Osteoblast (primary cell): ENCODE results near the gene MTCL1. TPM values are rescaled to one million over a fixed set of nuclear protein-coding genes. Genes with fewer than 3 reads are reported as not detected.
A peak's percentile ranks its signal among the peaks of the same experiment; 100 is the strongest.

Experiments
- DNase-seq: peaks from one replicate; pipeline ENCODE4 v3.0.0; 2011; ENCODE audit warnings: low spot score, mixed read lengths; ENCODE audit not compliant: insufficient read length; ENCODE audit errors: missing footprints
- H2AFZ ChIP-seq: 2 replicates; pipeline ENCODE4 v1.6.0; 2011; ENCODE audit warnings: mild to moderate bottlenecking, low read length
- H3K27ac ChIP-seq: 2 replicates; pipeline ENCODE4 v1.5.1; 2011; ENCODE audit warnings: mild to moderate bottlenecking, low read depth, low read length, moderate library complexity
- H3K27me3 ChIP-seq: 2 replicates; pipeline ENCODE4 v1.6.0; 2012; ENCODE audit warnings: mild to moderate bottlenecking, control low read depth, inconsistent platforms, low read length, moderate library complexity; ENCODE audit not compliant: insufficient read depth
- H3K36me3 ChIP-seq: 2 replicates; pipeline ENCODE4 v1.5.1; 2011; ENCODE audit warnings: mild to moderate bottlenecking, low read length, control low read depth, moderate library complexity; ENCODE audit not compliant: insufficient read depth
- H3K4me1 ChIP-seq: 2 replicates; pipeline ENCODE4 v1.5.1; 2011; ENCODE audit warnings: mild to moderate bottlenecking, low read length, control low read depth, moderate library complexity; ENCODE audit not compliant: insufficient read depth
- H3K4me2 ChIP-seq: 2 replicates; pipeline ENCODE4 v1.6.0; 2011; ENCODE audit warnings: mild to moderate bottlenecking, low read length; ENCODE audit not compliant: insufficient read depth
- H3K4me3 ChIP-seq: fragments of 200-600 bp; sonication (generic); 3 replicates; pipeline ENCODE4 v1.5.1; 2012; ENCODE audit warnings: mild to moderate bottlenecking, low read length, inconsistent platforms; ENCODE audit not compliant: insufficient read depth
- H3K79me2 ChIP-seq: 2 replicates; pipeline ENCODE4 v1.6.0; 2012; ENCODE audit warnings: mild to moderate bottlenecking, low read length, control low read depth, inconsistent platforms; ENCODE audit not compliant: insufficient read depth
- H3K9me3 ChIP-seq: 2 replicates; pipeline ENCODE4 v1.5.1; 2011; ENCODE audit warnings: low read depth, low read length, control low read depth
- H4K20me1 ChIP-seq: 2 replicates; pipeline ENCODE4 v1.6.0; 2012; ENCODE audit warnings: mild to moderate bottlenecking, low read length, control low read depth; ENCODE audit not compliant: insufficient read depth
- CTCF ChIP-seq: IDR thresholded peaks from 2 replicates; pipeline ENCODE4 v1.5.1; 2011; ENCODE audit warnings: mild to moderate bottlenecking, low read depth, low read length, moderate library complexity; ENCODE audit errors: extremely low read depth
- total RNA-seq: library from RNA; depleted of rRNA; stranded (reverse); fragments of >200 nt; gene quantifications from 2 replicates; pipeline ENCODE4 v1.2.3, GENCODE V29; 2012

Gene MTCL1
- total RNA-seq, 1 donor: 38.0 TPM

- peak; percentile 35 for DNase-seq
- Histone ChIP-seq H2AFZ (no peak overlapping the region), H4K20me1 (no peaks in the 10 kb centered on the region), H3K79me2 (no peaks in the 10 kb centered on the region), H3K4me2 (no peak overlapping the region), H3K36me3 (peaks cover 18% of the 10 kb centered on the region), H3K4me3 (no peak overlapping the region), H3K27ac (no peak overlapping the region), H3K27me3 (no peaks in the 10 kb centered on the region), H3K4me1 (peaks cover 42% of the 10 kb centered on the region), H3K9me3 (no peaks in the 10 kb centered on the region)
- no peak for TF ChIP-seq CTCF
These were observed 90.4 kb downstream of the MTCL1 start for GRCh38 chr18:8795586-8796325.

DNA sequence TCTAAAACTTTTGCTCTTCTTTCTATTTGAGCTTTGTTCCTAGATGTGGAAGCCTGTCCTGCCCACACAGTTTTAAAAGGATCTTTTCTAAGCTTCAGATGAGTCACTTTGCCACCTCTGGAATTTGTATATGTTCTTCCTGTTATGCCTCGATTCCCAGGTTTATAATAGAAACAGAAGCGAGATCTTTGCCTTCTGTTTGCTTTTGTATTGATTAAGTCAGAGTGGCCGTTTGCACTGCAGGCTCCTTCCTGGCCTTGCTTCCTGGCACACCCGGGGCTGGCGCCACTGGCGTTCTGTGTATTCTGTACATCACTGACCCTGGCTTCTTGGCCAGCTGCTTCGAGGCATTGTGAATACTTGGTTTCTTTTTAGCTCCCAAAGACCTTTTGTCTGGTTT, 91.8 kb downstream of the MTCL1 start:
- no peaks in the 10 kb centered on the region for H4K20me1 ChIP-seq
- H2AFZ ChIP-seq: no peak overlapping the region
- H3K79me2 ChIP-seq: peaks cover 2% of the 10 kb centered on the region
- H3K9me3 ChIP-seq: no peaks in the 10 kb centered on the region
- peaks cover 57% of the 10 kb centered on the region for H3K4me1 ChIP-seq
- H3K4me2 ChIP-seq: peak overlapping the region; percentile 52
- H3K4me3 ChIP-seq: no peak overlapping the region
- DNase-seq: peak; percentile 80
- no peaks in the 10 kb centered on the region for H3K27me3 ChIP-seq
- peak overlapping the region; percentile 67 for H3K27ac ChIP-seq
- TF ChIP-seq CTCF: no peak
- peaks cover 22% of the 10 kb centered on the region for H3K36me3 ChIP-seq

GRCh38 chr18:8799001-8799400, 93.6 kb downstream of the MTCL1 start:
- DNase-seq: peak; percentile 35
- Histone ChIP-seq H2AFZ (no peak overlapping the region), H3K36me3 (peaks cover 21% of the 10 kb centered on the region), H3K27ac (peak overlapping the region; percentile 95), H3K4me1 (peaks cover 52% of the 10 kb centered on the region), H4K20me1 (no peaks in the 10 kb centered on the region), H3K9me3 (no peaks in the 10 kb centered on the region), H3K4me2 (no peak overlapping the region), H3K79me2 (peaks cover 2% of the 10 kb centered on the region), H3K27me3 (no peaks in the 10 kb centered on the region), H3K4me3 (no peak overlapping the region)
- no peak for TF ChIP-seq CTCF

DNA sequence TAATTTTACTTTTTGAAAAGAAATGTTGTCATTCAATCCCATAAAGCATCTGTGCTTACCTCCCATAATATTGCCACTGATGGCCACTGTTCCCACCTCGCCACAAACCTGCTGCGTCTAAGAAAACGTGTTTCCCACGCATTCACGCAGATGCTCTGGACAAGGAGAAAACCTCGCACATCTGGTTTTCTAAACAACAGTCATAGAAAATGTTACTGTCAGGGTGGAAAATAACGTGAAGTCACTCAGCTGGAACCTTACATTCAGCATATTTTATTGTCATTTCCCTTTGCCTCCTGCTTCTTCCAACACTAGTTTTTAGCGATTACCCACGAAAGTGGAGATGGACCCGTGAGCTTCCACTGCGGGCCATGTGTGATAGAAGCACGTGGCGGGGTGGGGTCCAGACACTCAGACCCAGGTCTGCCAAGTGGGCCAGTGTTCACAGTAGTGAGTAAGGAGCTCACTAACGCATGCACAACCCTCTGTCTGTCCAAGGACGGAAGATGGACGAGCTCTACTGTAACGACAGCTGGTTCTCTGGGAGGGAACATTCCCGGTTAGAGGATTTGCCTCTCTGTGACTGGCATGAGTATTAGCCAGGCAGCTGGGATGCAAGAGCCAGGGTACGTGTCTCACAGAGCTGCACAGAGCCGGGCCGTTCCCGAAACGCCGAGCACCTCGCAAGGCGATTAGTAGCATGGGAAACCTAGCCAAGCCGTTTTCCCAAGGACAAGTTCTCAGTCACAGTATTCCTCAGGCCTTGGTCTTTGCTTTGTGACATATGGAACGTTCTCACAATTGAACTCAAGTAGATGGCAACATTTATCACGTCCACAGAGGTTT, 94.5 kb downstream of the MTCL1 start:
- H3K4me3 ChIP-seq: no peak overlapping the region
- no peak for TF ChIP-seq CTCF
- peaks cover 21% of the 10 kb centered on the region for H3K36me3 ChIP-seq
- H3K27me3 ChIP-seq: no peaks in the 10 kb centered on the region
- peak overlapping the region; percentile 95 for H3K27ac ChIP-seq
- peaks cover 2% of the 10 kb centered on the region for H3K79me2 ChIP-seq
- peak; percentile 78 for DNase-seq
- no peaks in the 10 kb centered on the region for H3K9me3 ChIP-seq
- peaks cover 44% of the 10 kb centered on the region for H3K4me1 ChIP-seq
- H2AFZ ChIP-seq: peak overlapping the region; percentile 2
- H4K20me1 ChIP-seq: no peaks in the 10 kb centered on the region
- peak overlapping the region; percentile 45 for H3K4me2 ChIP-seq
